Thyroid gland (tissue), 4 donors: ENCODE results near the gene ATXN7L1. TPM values are rescaled to one million over a fixed set of nuclear protein-coding genes. Genes with fewer than 3 reads are reported as not detected.

Source experiments
- DNase-seq, 2 donors: peaks; one replicate each; pipeline ENCODE4 v3.0.0-alpha.2; 2019
- H3K27ac ChIP-seq, 3 donors: fragments of 200-600 bp; sonication (generic); 1 replicate in 2 of 3; 2 replicates in 1 of 3; pipeline ENCODE4 v1.5.1; 2016 to 2019; ENCODE audit warnings: mild to moderate bottlenecking in 1 of 3, moderate library complexity in 1 of 3
- H3K27me3 ChIP-seq: fragments of 200-600 bp; sonication (generic); one replicate; pipeline ENCODE4 v1.5.1; 2019
- H3K36me3 ChIP-seq, 2 donors: fragments of 200-600 bp; sonication (generic); one replicate each; pipeline ENCODE4 v1.5.1; 2016 to 2019
- H3K4me1 ChIP-seq, 2 donors: fragments of 200-600 bp; sonication (generic); one replicate each; pipeline ENCODE4 v1.5.1; 2017 to 2019
- H3K4me3 ChIP-seq, 3 donors: fragments of 200-600 bp; sonication (generic); replicated peaks in 1 of 3; 1 replicate in 2 of 3; 2 replicates in 1 of 3; pipeline ENCODE4 v1.5.1; 2016; ENCODE audit warnings: mild to moderate bottlenecking in 1 of 3
- H3K9me3 ChIP-seq: fragments of 200-600 bp; sonication (generic); one replicate; pipeline ENCODE4 v1.5.1; 2017
- POLR2A ChIP-seq, 2 donors: fragments of 450-650 bp; IDR thresholded peaks; one replicate each; pipeline ENCODE4 v1.6.1; 2017; ENCODE audit warnings: antibody characterized with exemption in 2 of 2, mild to moderate bottlenecking in 2 of 2, moderate library complexity in 1 of 2
- WGBS, 2 donors: methylation state at CpG; one replicate each; pipeline ENCODE4 v1.1.5; 2017; 5-methylcytosine and 5-hydroxymethylcytosine counted together
- intact Hi-C: fragments of 100-400 bp; cut with DNase I; formaldehyde crosslinking; loops from one replicate; pipeline ENCODE4 v1.15.1; 2023
- total RNA-seq, 4 donors: library from RNA; depleted of rRNA; stranded (reverse); fragments of >200 nt; gene quantifications; one replicate each; pipeline ENCODE4 v1.2.3, GENCODE V29; 2016
- TF ChIP-seq, protein P1 (sequence below), 6 experiments: fragments of 200-600 bp in 3 of 6; fragments of 450-650 bp in 3 of 6; sonication (generic) in 3 of 6; IDR thresholded peaks; one replicate each; pipeline ENCODE4 v1.5.1; 2016 to 2019; ENCODE audit warnings: antibody characterized with exemption in 6 of 6, mild to moderate bottlenecking in 2 of 6, inconsistent platforms in 1 of 6, moderate library complexity in 1 of 6

The ATXN7L1 gene
- total RNA-seq, 4 donors from 2014 or later, result 21.8 to 24.4 (median 22.8) TPM

DNA sequence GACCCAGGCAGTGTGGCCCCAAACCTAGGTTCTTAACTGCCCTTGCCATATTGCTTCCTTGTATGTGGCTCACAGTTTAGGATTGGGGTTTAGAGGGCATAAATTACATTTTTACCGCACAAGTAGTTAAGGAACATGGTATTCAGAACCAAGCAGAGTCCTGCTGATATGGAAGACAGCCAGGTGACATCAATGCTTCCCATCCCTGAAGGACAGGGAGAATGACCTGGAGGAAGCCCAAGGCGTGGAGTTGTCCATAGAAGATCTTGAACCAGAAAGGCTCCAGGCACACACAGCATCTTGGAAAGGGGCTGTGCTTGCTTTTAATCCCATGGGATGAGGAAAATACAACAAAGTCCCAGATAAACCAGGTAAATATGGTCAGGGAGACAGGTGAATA, 48.3 kb downstream of the ATXN7L1 start:
- Histone ChIP-seq H3K27me3 (no peaks in the 10 kb centered on the region), H3K27ac (no peak overlapping the region), H3K9me3 (no peaks in the 10 kb centered on the region), H3K36me3 (no peaks in the 10 kb centered on the region), H3K4me1 (peaks cover 13 to 16% of the 10 kb centered on the region in 2 donors), H3K4me3 (no peak overlapping the region)
- no peak for DNase-seq
- intact Hi-C loops, result no loop called here
- 92 to 100% methylated on average over 2 of the region's 2 CpGs for WGBS, 2 donors
- TF ChIP-seq, protein P1, sequence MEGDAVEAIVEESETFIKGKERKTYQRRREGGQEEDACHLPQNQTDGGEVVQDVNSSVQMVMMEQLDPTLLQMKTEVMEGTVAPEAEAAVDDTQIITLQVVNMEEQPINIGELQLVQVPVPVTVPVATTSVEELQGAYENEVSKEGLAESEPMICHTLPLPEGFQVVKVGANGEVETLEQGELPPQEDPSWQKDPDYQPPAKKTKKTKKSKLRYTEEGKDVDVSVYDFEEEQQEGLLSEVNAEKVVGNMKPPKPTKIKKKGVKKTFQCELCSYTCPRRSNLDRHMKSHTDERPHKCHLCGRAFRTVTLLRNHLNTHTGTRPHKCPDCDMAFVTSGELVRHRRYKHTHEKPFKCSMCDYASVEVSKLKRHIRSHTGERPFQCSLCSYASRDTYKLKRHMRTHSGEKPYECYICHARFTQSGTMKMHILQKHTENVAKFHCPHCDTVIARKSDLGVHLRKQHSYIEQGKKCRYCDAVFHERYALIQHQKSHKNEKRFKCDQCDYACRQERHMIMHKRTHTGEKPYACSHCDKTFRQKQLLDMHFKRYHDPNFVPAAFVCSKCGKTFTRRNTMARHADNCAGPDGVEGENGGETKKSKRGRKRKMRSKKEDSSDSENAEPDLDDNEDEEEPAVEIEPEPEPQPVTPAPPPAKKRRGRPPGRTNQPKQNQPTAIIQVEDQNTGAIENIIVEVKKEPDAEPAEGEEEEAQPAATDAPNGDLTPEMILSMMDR (IDR thresholded peaks at IDR 0.05), result no peak
- TF ChIP-seq POLR2A (IDR thresholded peaks at IDR 0.05), result no peak

DNA sequence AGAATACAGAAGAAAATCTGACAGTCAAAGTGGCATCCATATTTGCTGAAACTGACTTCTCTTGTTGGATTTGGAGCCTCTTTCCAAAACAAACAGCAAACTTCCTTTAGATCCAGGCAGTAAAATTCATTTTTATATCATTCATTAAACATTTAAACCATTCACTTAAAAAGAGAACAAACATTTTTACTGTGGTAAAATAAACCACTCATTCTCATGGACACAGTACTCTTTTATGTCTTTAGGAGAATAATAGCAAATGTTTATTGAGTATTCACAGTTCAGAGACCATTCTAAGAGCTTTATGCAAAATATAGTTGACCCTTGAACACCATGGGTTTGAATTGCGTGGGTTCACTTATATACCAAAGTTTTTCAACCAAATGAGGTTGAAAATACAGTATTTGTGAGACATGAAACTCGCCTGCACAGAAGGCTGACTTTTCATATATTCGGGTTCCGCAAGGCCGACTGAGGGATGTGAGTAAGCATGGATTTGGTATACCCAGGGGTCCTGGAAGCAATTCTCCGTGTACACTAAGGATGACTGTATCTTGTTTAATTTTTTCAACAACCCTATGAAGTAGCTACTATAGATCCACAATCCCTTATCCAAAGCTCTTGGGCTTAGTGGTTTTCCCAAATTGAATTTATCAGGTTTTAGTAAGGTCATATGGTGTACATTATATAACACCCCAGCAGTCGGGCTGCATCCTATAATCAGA, 49.1 kb downstream of the ATXN7L1 start:
- H3K36me3 ChIP-seq, result no peaks in the 10 kb centered on the region
- whole genome bisulfite sequencing, 2 donors, result 94 to 97% methylated on average over 7 of the region's 7 CpGs
- no peaks in the 10 kb centered on the region for H3K27me3 ChIP-seq
- no peak for DNase-seq
- no peak overlapping the region for H3K27ac ChIP-seq
- TF ChIP-seq, protein P1 (IDR thresholded peaks at IDR 0.05), result no peak
- TF ChIP-seq POLR2A (IDR thresholded peaks at IDR 0.05), result no peak
- H3K4me3 ChIP-seq, result no peak overlapping the region
- H3K9me3 ChIP-seq, result no peaks in the 10 kb centered on the region
- peaks cover 13 to 16% of the 10 kb centered on the region in 2 donors for H3K4me1 ChIP-seq
- intact Hi-C loops, result no loop called here

DNA sequence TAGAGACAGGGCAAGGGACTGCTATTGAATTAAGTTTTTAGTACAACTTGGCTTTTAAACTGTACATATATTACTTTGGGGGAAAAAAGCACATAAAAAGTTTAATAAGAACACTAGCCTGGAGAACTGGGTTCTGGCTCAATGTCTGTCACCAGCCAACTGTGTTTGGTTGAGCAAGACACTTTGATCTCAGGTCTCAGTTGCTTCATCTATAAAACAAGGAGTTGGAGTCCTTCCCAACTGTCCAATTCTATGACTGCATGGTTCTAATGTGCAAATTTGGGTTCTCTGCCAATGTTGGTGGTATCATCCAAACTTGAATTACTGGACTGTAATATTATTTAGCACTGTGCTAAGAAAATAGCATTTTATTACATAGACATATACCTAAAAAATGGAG, 50.3 kb downstream of the ATXN7L1 start:
- no peak for DNase-seq
- intact Hi-C loops, result no loop called here
- H3K27ac ChIP-seq, result no peak overlapping the region
- no peaks in the 10 kb centered on the region for H3K27me3 ChIP-seq
- TF ChIP-seq POLR2A (IDR thresholded peaks at IDR 0.05), result no peak
- TF ChIP-seq, protein P1 (IDR thresholded peaks at IDR 0.05), result no peak
- peaks cover 13 to 16% of the 10 kb centered on the region in 2 donors for H3K4me1 ChIP-seq
- no peaks in the 10 kb centered on the region for H3K36me3 ChIP-seq
- no peaks in the 10 kb centered on the region for H3K9me3 ChIP-seq
- H3K4me3 ChIP-seq, result no peak overlapping the region

- peaks cover 8 to 10% of the 10 kb centered on the region in 2 donors for H3K4me1 ChIP-seq
- no peaks in the 10 kb centered on the region for H3K27me3 ChIP-seq
- no peaks in the 10 kb centered on the region for H3K9me3 ChIP-seq
- H3K27ac ChIP-seq, result no peak overlapping the region
- no peak overlapping the region for H3K4me3 ChIP-seq
- no peak for TF ChIP-seq POLR2A (IDR thresholded peaks at IDR 0.05)
- TF ChIP-seq, protein P1 (IDR thresholded peaks at IDR 0.05), result no peak
- intact Hi-C loops, result no loop called here
- H3K36me3 ChIP-seq, result no peaks in the 10 kb centered on the region
- DNase-seq, result no peak
- WGBS, 2 donors, result 100% methylated on average over 1 of the region's 1 CpG
These were observed 51.0 kb downstream of the ATXN7L1 start for GRCh38 chr7:105825371-105825770.

GRCh38 chr7:105822806-105823205, 53.6 kb downstream of the ATXN7L1 start:
- intact Hi-C loops, result no loop called here
- 92 to 96% methylated on average over 1 of the region's 1 CpG for WGBS, 2 donors

More at GRCh38 chr7:105822806-105823205, 53.6 kb downstream of the ATXN7L1 start:
- H3K9me3 ChIP-seq, result no peaks in the 10 kb centered on the region
- DNase-seq, result no peak
- TF ChIP-seq, protein P1 (IDR thresholded peaks at IDR 0.05), result no peak
- no peak for TF ChIP-seq POLR2A (IDR thresholded peaks at IDR 0.05)
- no peak overlapping the region for H3K27ac ChIP-seq
- no peaks in the 10 kb centered on the region for H3K36me3 ChIP-seq
- H3K27me3 ChIP-seq, result no peaks in the 10 kb centered on the region
- H3K4me3 ChIP-seq, result no peak overlapping the region
- no peaks in the 10 kb centered on the region for H3K4me1 ChIP-seq
